ENCODE results near the gene KRTAP10-2.

DNA sequence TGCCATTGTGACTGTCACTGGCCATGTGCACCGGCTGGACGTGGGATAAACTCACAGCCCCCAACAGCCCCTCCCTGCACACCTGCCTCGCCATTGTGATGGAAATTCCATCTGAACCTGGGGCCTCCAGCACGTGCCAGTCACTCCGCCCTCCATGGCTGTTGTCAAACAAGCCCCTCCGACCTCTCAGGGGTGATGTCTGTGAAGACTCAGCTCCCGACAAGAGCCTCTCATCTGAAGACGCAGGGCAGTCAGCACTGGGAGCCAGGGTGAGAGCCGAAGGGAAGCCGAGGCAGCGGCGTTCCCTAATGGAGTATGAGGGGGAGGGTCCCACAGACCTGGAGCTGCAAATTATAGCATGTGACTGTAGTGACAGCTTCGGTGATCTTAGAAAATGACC, 1.4 kb upstream of the KRTAP10-2 start:
- TF ChIP-seq, protein P1, sequence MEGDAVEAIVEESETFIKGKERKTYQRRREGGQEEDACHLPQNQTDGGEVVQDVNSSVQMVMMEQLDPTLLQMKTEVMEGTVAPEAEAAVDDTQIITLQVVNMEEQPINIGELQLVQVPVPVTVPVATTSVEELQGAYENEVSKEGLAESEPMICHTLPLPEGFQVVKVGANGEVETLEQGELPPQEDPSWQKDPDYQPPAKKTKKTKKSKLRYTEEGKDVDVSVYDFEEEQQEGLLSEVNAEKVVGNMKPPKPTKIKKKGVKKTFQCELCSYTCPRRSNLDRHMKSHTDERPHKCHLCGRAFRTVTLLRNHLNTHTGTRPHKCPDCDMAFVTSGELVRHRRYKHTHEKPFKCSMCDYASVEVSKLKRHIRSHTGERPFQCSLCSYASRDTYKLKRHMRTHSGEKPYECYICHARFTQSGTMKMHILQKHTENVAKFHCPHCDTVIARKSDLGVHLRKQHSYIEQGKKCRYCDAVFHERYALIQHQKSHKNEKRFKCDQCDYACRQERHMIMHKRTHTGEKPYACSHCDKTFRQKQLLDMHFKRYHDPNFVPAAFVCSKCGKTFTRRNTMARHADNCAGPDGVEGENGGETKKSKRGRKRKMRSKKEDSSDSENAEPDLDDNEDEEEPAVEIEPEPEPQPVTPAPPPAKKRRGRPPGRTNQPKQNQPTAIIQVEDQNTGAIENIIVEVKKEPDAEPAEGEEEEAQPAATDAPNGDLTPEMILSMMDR (conservative IDR thresholded peaks at IDR 0.05; ENCODE audit: low read length), result no peak
- no peak for TF ChIP-seq EZH2phosphoT487 (IDR thresholded peaks at IDR 0.05; ENCODE audit: borderline replicate concordance, low read depth, low read length)
